IMR-90 (cell line): Measurements from ENCODE around the gene ASTN2. TPM values are rescaled to one million over a fixed set of nuclear protein-coding genes. Genes with fewer than 3 reads are reported as not detected.

ENCODE experiments used
- ATAC-seq: fragments of 200-7000 bp; cut with Tn5 transposase; 2 replicates; pipeline ENCODE4 v1.9.1; 2020; ENCODE audit warnings: low read depth, mild to moderate bottlenecking, moderate library complexity
- BruUV-seq: library from RNA; stranded (reverse); fragments of 400-500 nt; replicated peaks from 2 replicates; lab custom pipeline; 2021; lab: Mats Ljungman, UMichigan
- CTCF ChIA-PET: fragments of 300-600 bp; formaldehyde crosslinking; extraction: SDS; loops from one replicate; lab custom pipeline; 2021; ENCODE audit warnings: antibody characterized with exemption; lab: Yijun Ruan, JAX
- POLR2A ChIA-PET: fragments of 300-600 bp; sonication (Branson Sonifier 250); formaldehyde crosslinking; loops from one replicate; lab custom pipeline; 2022; ENCODE audit warnings: antibody characterized with exemption; ENCODE audit not compliant: unreplicated experiment; lab: Charles Lee
- DNase-seq: peaks from one replicate; pipeline ENCODE4 v3.0.0; 2013
- H2AFZ ChIP-seq: replicated peaks from 2 replicates; pipeline ENCODE3; 2013; ENCODE audit warnings: low read length, mild to moderate bottlenecking; ENCODE audit not compliant: poor library complexity
- H2AK5ac ChIP-seq: 2 replicates; pipeline ENCODE4 v1.6.1; 2013; ENCODE audit warnings: low read depth, low read length, inconsistent platforms
- H2AK9ac ChIP-seq: replicated peaks from 2 replicates; pipeline ENCODE3; 2013; ENCODE audit warnings: mild to moderate bottlenecking, low read depth, low read length, moderate library complexity; ENCODE audit not compliant: poor library complexity
- H2BK120ac ChIP-seq: 2 replicates; pipeline ENCODE4 v1.6.1; 2013; ENCODE audit warnings: low read depth, low read length, inconsistent platforms
- H2BK15ac ChIP-seq: 3 replicates; pipeline ENCODE4 v1.6.1; 2013; ENCODE audit warnings: low read depth, low read length, inconsistent platforms
- H2BK20ac ChIP-seq: 2 replicates; pipeline ENCODE4 v1.6.1; 2013; ENCODE audit warnings: low read depth, mild to moderate bottlenecking, inconsistent platforms, low read length, moderate library complexity
- H2BK5ac ChIP-seq: 2 replicates; pipeline ENCODE4 v1.6.1; 2013; ENCODE audit warnings: mild to moderate bottlenecking, low read depth, low read length, inconsistent platforms; ENCODE audit not compliant: poor library complexity, severe bottlenecking
- H3K14ac ChIP-seq: replicated peaks from 2 replicates; pipeline ENCODE4 v1.6.1; 2013; ENCODE audit warnings: low read depth, low read length, inconsistent platforms
- H3K18ac ChIP-seq: 2 replicates; pipeline ENCODE4 v1.6.1; 2013; ENCODE audit warnings: low read depth, low read length, control low read depth
- H3K23ac ChIP-seq: 2 replicates; pipeline ENCODE4 v1.6.1; 2013; ENCODE audit warnings: low read depth, low read length, inconsistent platforms
- H3K27ac ChIP-seq: 2 replicates; pipeline ENCODE4 v1.5.1; 2013; ENCODE audit warnings: mild to moderate bottlenecking, control low read depth, low read length; ENCODE audit not compliant: insufficient read depth
- H3K27me3 ChIP-seq: 2 replicates; pipeline ENCODE4 v1.6.1; 2013; ENCODE audit warnings: low read length; ENCODE audit not compliant: control insufficient read depth, insufficient read depth
- H3K36me3 ChIP-seq: 2 replicates; pipeline ENCODE4 v1.6.1; 2013; ENCODE audit warnings: low read length, mixed read lengths; ENCODE audit not compliant: control insufficient read depth, insufficient read depth
- H3K4ac ChIP-seq: 2 replicates; pipeline ENCODE4 v1.6.1; 2013; ENCODE audit warnings: low read depth, low read length, inconsistent platforms
- H3K4me1 ChIP-seq: 2 replicates; pipeline ENCODE4 v1.6.1; 2013; ENCODE audit warnings: low read length, mixed read lengths; ENCODE audit not compliant: control insufficient read depth, insufficient read depth
- H3K4me2 ChIP-seq: 2 replicates; pipeline ENCODE4 v1.6.1; 2013; ENCODE audit warnings: low read depth, mild to moderate bottlenecking, control low read depth, low read length, moderate library complexity
- H3K4me3 ChIP-seq: 2 replicates; pipeline ENCODE4 v1.5.1; 2013; ENCODE audit warnings: low read depth, mild to moderate bottlenecking, control low read depth, low read length, moderate library complexity; ENCODE audit not compliant: insufficient read depth
- H3K56ac ChIP-seq: 2 replicates; pipeline ENCODE4 v1.6.1; 2013; ENCODE audit warnings: low read length, inconsistent platforms; ENCODE audit not compliant: insufficient read depth; ENCODE audit errors: extremely low read depth
- H3K79me1 ChIP-seq, 2 experiments: 2 replicates each; pipeline ENCODE4 v1.6.1; 2013; ENCODE audit warnings: low read length in 2 of 2, inconsistent platforms in 1 of 2, low read depth in 1 of 2
- H3K9ac ChIP-seq: 2 replicates; pipeline ENCODE4 v1.6.1; 2013; ENCODE audit warnings: low read depth, low read length, control low read depth
- H3K9me1 ChIP-seq: 2 replicates; pipeline ENCODE4 v1.6.1; 2013; ENCODE audit warnings: low read length, inconsistent platforms; ENCODE audit not compliant: insufficient read depth
- H3K9me3 ChIP-seq: 2 replicates; pipeline ENCODE4 v1.6.1; 2013; ENCODE audit warnings: low read length; ENCODE audit not compliant: control insufficient read depth, insufficient read depth
- H4K20me1 ChIP-seq: 2 replicates; pipeline ENCODE4 v1.6.1; 2013; ENCODE audit warnings: low read length, inconsistent platforms; ENCODE audit not compliant: insufficient read depth
- H4K5ac ChIP-seq: 2 replicates; pipeline ENCODE4 v1.6.1; 2013; ENCODE audit warnings: mild to moderate bottlenecking, low read depth, low read length, control low read depth
- H4K8ac ChIP-seq, 2 experiments: 2 replicates each; pipeline ENCODE4 v1.6.1; 2013; ENCODE audit warnings: low read depth in 2 of 2, low read length in 2 of 2, control low read depth in 1 of 2, inconsistent platforms in 1 of 2
- H4K91ac ChIP-seq: 2 replicates; pipeline ENCODE4 v1.6.1; 2013; ENCODE audit warnings: low read depth, low read length, inconsistent platforms; ENCODE audit not compliant: insufficient read depth
- BHLHE40 ChIP-seq: fragments of 150-350 bp; IDR thresholded peaks from 2 replicates; pipeline ENCODE4 v1.6.1; 2016; ENCODE audit warnings: mild to moderate bottlenecking, low read depth, low read length
- CEBPB ChIP-seq: IDR thresholded peaks from 2 replicates; pipeline ENCODE4 v1.6.1; 2012; ENCODE audit warnings: low read depth, low read length, improper control_type of control experiment
- CHD1 ChIP-seq: IDR thresholded peaks from 2 replicates; pipeline ENCODE4 v1.6.1; 2012; ENCODE audit warnings: low read depth, low read length, improper control_type of control experiment
- FOS ChIP-seq: fragments of 150-350 bp; IDR thresholded peaks from 2 replicates; pipeline ENCODE4 v1.6.1; 2016; ENCODE audit warnings: low read depth, low read length
- MAFK ChIP-seq: IDR thresholded peaks from 2 replicates; pipeline ENCODE4 v1.6.1; 2012; ENCODE audit warnings: low read depth, low read length, improper control_type of control experiment
- MAZ ChIP-seq: IDR thresholded peaks from 2 replicates; pipeline ENCODE4 v1.6.1; 2012; ENCODE audit warnings: low read depth, mild to moderate bottlenecking, low read length, improper control_type of control experiment, moderate library complexity, borderline replicate concordance
- NFE2L2 ChIP-seq: fragments of 150-350 bp; IDR thresholded peaks from 2 replicates; pipeline ENCODE4 v1.6.1; 2016; ENCODE audit warnings: low read depth, mild to moderate bottlenecking, low read length
- POLR2A ChIP-seq: IDR thresholded peaks from 2 replicates; pipeline ENCODE4 v1.6.1; 2012; ENCODE audit warnings: mild to moderate bottlenecking, low read depth, low read length
- RAD21 ChIP-seq: IDR thresholded peaks from 2 replicates; pipeline ENCODE4 v1.6.1; 2012; ENCODE audit warnings: low read length, improper control_type of control experiment
- SMC3 ChIP-seq: fragments of 150-350 bp; IDR thresholded peaks from 2 replicates; pipeline ENCODE4 v1.6.1; 2016; ENCODE audit warnings: low read depth, mild to moderate bottlenecking, antibody characterized with exemption, low read length, moderate library complexity
- WGBS, 2 experiments: methylation state at CpG; one replicate each; pipeline versions ENCODE4 v1.1.5 to v1.1.7; 2013; ENCODE audit warnings: missing lambda C conversion rate in 2 of 2; ENCODE audit not compliant: insufficient read length in 1 of 2; ENCODE audit errors: extremely low coverage in 2 of 2; 5-methylcytosine and 5-hydroxymethylcytosine counted together
- dilution Hi-C: fragments of 300-500 bp; cut with HindIII; formaldehyde crosslinking; loops from one replicate; pipeline ENCODE4 v1.14.3; 2018; ENCODE audit warnings: low sequenced_read_pairs; ENCODE audit not compliant: unreplicated experiment
- in situ Hi-C: fragments of 300-500 bp; cut with MboI; formaldehyde crosslinking; loops from 3 replicates; pipeline ENCODE4 v1.14.3; 2019; ENCODE audit warnings: low sequenced_read_pairs, inconsistent platforms, mixed read lengths
- intact Hi-C: fragments of 100-400 bp; cut with micrococcal nuclease; formaldehyde crosslinking; loops from 2 replicates; pipeline ENCODE4 v1.10.0; 2022
- polyA plus RNA-seq, 3 experiments: library from polyadenylated mRNA; depleted of rRNA; stranded (reverse); fragments of >200 nt; gene quantifications; 2 replicates each; pipeline ENCODE4 v1.2.3, GENCODE V29; 2012; ENCODE audit warnings: low replicate concordance in 1 of 3
- total RNA-seq: library from RNA; depleted of rRNA; stranded (reverse); fragments of >200 nt; gene quantifications from 2 replicates; pipeline ENCODE4 v1.2.3, GENCODE V29; 2012
- TF ChIP-seq, protein P1 (sequence below): fragments of 150-350 bp; IDR thresholded peaks from 2 replicates; pipeline ENCODE4 v1.6.1; 2016; ENCODE audit warnings: low read depth, mild to moderate bottlenecking, low read length, moderate library complexity, borderline replicate concordance
- TF ChIP-seq, protein P2 (sequence below): fragments of 150-350 bp; IDR thresholded peaks from 2 replicates; pipeline ENCODE4 v1.6.1; 2017; ENCODE audit warnings: mild to moderate bottlenecking, antibody characterized with exemption, low read length, low read depth
- TF ChIP-seq, protein P3 (sequence below): conservative IDR thresholded peaks from 2 replicates; pipeline ENCODE4 v1.5.1; 2012; ENCODE audit warnings: mild to moderate bottlenecking, low read depth, low read length, improper control_type of control experiment

ASTN2 gene
- total and polyA plus RNA-seq, 2 of the 4 experiments (the other 2 are of a cell fraction), result 3.8 to 6.8 TPM

DNA sequence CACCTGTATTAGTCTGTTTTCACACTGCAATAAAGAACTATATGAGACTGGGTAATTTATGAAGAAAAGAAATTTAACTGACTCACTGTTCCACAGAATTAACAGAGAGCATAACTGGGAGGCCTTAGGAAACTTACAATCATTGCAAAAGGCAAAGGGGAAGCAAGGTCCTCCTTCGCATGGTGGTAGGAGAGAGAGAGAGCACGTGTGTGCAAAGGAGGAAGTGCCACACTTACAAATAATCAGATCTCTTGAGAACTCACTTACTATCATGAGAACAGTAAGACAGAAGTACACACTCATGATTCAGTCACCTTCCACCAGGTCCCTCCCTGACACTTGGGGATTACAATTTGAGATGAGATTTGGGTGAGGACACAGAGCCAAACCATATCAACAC is 469.0 kb downstream of the ASTN2 start:
- no peak overlapping the region for H3K23ac ChIP-seq
- H2BK15ac ChIP-seq, result peak overlapping the region; percentile 42; the same call in 1 of the 3 replicates
- no peaks in the 10 kb centered on the region for H3K27me3 ChIP-seq
- ChIA-PET POLR2A (no interaction called here), CTCF (interaction anchor here (0.6 kb wide), 1 partner anchor 253 kb away, joined by 3 read pairs; no protein-coding TSS in a partner anchor)
- DNase-seq (no peak), ATAC-seq (no peak)
- H3K4me2 ChIP-seq, result no peak overlapping the region
- TF ChIP-seq POLR2A (no peak), CEBPB (no peak), CHD1 (no peak), BHLHE40 (no peak), NFE2L2 (no peak), MAZ (no peak), FOS (no peak), RAD21 (no peak), MAFK (no peak), SMC3 (no peak)
- TF ChIP-seq, protein P1, sequence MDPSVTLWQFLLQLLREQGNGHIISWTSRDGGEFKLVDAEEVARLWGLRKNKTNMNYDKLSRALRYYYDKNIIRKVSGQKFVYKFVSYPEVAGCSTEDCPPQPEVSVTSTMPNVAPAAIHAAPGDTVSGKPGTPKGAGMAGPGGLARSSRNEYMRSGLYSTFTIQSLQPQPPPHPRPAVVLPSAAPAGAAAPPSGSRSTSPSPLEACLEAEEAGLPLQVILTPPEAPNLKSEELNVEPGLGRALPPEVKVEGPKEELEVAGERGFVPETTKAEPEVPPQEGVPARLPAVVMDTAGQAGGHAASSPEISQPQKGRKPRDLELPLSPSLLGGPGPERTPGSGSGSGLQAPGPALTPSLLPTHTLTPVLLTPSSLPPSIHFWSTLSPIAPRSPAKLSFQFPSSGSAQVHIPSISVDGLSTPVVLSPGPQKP, result no peak
- TF ChIP-seq, protein P2, sequence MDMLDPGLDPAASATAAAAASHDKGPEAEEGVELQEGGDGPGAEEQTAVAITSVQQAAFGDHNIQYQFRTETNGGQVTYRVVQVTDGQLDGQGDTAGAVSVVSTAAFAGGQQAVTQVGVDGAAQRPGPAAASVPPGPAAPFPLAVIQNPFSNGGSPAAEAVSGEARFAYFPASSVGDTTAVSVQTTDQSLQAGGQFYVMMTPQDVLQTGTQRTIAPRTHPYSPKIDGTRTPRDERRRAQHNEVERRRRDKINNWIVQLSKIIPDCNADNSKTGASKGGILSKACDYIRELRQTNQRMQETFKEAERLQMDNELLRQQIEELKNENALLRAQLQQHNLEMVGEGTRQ, result no peak
- TF ChIP-seq, protein P3, sequence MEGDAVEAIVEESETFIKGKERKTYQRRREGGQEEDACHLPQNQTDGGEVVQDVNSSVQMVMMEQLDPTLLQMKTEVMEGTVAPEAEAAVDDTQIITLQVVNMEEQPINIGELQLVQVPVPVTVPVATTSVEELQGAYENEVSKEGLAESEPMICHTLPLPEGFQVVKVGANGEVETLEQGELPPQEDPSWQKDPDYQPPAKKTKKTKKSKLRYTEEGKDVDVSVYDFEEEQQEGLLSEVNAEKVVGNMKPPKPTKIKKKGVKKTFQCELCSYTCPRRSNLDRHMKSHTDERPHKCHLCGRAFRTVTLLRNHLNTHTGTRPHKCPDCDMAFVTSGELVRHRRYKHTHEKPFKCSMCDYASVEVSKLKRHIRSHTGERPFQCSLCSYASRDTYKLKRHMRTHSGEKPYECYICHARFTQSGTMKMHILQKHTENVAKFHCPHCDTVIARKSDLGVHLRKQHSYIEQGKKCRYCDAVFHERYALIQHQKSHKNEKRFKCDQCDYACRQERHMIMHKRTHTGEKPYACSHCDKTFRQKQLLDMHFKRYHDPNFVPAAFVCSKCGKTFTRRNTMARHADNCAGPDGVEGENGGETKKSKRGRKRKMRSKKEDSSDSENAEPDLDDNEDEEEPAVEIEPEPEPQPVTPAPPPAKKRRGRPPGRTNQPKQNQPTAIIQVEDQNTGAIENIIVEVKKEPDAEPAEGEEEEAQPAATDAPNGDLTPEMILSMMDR, result no peak
- H3K36me3 ChIP-seq, result no peaks in the 10 kb centered on the region
- H2BK20ac ChIP-seq, result peak overlapping the region; percentile 22; the same call in 1 of the 2 replicates
- no peak overlapping the region for H3K18ac ChIP-seq
- H2BK120ac ChIP-seq, result peak overlapping the region; percentile 0; the same call in 1 of the 2 replicates
- no peak overlapping the region for H3K14ac ChIP-seq
- intact Hi-C loops (no loop called here), in situ Hi-C loops (no loop called here), dilution Hi-C loops (no loop called here)
- no peak overlapping the region for H4K91ac ChIP-seq
- H4K20me1 ChIP-seq, result no peaks in the 10 kb centered on the region
- no peaks in the 10 kb centered on the region; the same call in 1 of the 2 replicates for H3K9me1 ChIP-seq
- no peaks in the 10 kb centered on the region for H3K79me1 ChIP-seq
- H3K4me3 ChIP-seq, result no peak overlapping the region
- no peak overlapping the region for H3K9ac ChIP-seq
- no peak overlapping the region for H2BK5ac ChIP-seq
- H3K4ac ChIP-seq, result peak overlapping the region; percentile 0; the same call in 1 of the 2 replicates
- no peak overlapping the region for H2AK9ac ChIP-seq
- no peak overlapping the region for H2AFZ ChIP-seq
- BruUV-seq, result no TSS peak
- no peak overlapping the region for H3K27ac ChIP-seq
- no peak overlapping the region for H3K56ac ChIP-seq
- no CpG with 5 or more reads among the region's 2 CpGs for WGBS, 2 experiments
- no peak overlapping the region for H4K8ac ChIP-seq
- no peak overlapping the region for H4K5ac ChIP-seq
- H3K4me1 ChIP-seq, result peaks cover 4% of the 10 kb centered on the region; the same call in 1 of the 2 replicates
- no peak overlapping the region for H2AK5ac ChIP-seq
- H3K9me3 ChIP-seq, result no peaks in the 10 kb centered on the region
